Prostate gland (tissue), 2 donors: ENCODE measurements around the gene TELO2.

Experiments used
- POLR2A ChIP-seq: fragments of 450-650 bp; IDR thresholded peaks from one replicate; pipeline ENCODE4 v1.6.1; 2016; ENCODE audit warnings: antibody characterized with exemption, mild to moderate bottlenecking
- POLR2AphosphoS5 ChIP-seq: sonication (generic); formaldehyde crosslinking; IDR thresholded peaks from one replicate; pipeline ENCODE4 v1.6.1; 2017; ENCODE audit warnings: antibody characterized with exemption
- TF ChIP-seq, protein P1 (sequence below), 4 experiments: fragments of 200-600 bp in 2 of 4; fragments of 450-650 bp in 2 of 4; sonication (generic) in 2 of 4; IDR thresholded peaks; 1 replicate in 3 of 4; 2 replicates in 1 of 4; pipeline ENCODE4 v1.5.1; 2016 to 2019; ENCODE audit warnings: antibody characterized with exemption in 4 of 4, mild to moderate bottlenecking in 2 of 4, moderate library complexity in 2 of 4

DNA sequence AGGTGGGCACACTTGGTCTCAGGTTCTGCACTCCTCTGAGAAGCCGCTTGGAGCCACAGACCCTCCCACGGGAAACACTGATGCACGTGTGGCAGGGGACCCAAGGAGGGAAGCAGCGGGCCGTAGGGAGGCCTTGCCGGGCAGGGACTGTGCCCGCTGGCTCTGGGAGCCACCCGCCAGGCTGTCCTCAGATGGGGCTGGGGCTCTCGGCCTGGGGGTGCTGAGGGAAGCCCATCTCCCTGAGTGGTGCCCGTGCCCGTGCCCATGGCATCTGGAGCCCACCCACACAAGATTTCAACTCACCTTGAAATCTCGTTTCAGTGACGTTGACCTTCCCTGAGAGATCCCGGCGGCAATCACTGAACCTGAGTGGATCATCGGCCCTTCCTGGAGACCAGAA, 36.2 kb upstream of the TELO2 start:
- TF ChIP-seq, protein P1, sequence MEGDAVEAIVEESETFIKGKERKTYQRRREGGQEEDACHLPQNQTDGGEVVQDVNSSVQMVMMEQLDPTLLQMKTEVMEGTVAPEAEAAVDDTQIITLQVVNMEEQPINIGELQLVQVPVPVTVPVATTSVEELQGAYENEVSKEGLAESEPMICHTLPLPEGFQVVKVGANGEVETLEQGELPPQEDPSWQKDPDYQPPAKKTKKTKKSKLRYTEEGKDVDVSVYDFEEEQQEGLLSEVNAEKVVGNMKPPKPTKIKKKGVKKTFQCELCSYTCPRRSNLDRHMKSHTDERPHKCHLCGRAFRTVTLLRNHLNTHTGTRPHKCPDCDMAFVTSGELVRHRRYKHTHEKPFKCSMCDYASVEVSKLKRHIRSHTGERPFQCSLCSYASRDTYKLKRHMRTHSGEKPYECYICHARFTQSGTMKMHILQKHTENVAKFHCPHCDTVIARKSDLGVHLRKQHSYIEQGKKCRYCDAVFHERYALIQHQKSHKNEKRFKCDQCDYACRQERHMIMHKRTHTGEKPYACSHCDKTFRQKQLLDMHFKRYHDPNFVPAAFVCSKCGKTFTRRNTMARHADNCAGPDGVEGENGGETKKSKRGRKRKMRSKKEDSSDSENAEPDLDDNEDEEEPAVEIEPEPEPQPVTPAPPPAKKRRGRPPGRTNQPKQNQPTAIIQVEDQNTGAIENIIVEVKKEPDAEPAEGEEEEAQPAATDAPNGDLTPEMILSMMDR (IDR thresholded peaks at IDR 0.05) = no peak
- TF ChIP-seq POLR2AphosphoS5 (no peak), POLR2A (no peak)
